ENCODE data around the gene EXOSC7.

DNA sequence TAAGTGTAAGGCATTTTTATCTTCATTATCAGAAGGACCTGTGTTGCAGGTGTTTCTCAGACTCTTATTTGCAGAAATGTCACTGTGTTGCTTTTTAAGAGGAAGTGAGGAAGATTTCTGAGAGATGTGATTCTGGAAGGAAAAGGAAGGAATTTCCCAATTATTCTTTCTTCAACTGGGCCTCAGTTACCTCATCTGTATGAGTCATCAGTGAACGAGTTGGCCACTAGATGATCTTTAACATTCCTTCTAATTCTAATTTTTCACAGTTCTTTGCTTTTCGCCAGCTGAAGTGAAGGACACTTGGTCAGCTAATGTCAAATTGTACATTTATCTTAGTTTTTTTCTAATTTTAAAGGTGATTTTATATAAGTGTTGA, 79.0 kb downstream of the EXOSC7 start:
- TF ChIP-seq SUZ12 (IDR thresholded peaks at IDR 0.05; ENCODE audit: extremely low read depth, insufficient read depth, insufficient read length), result no peak
- TF ChIP-seq ZNF274 (IDR thresholded peaks at IDR 0.05; ENCODE audit: low read depth, low read length), result no peak
- no peak for TF ChIP-seq YY1 (IDR thresholded peaks at IDR 0.05; ENCODE audit: insufficient read depth, insufficient read length)
